ENCODE measurements around the gene TMA16. TPM values are rescaled to one million over a fixed set of nuclear protein-coding genes. Genes with fewer than 3 reads are reported as not detected.
"Not testable (repeated sequence)": the region's sequence is repeated elsewhere in the genome, so short reads cannot be mapped to it uniquely, and the experiment has no call there.

Gene TMA16
- polyA plus RNA-seq, 3 donors: 16.3 to 20.8 (median 19.1) TPM

DNA sequence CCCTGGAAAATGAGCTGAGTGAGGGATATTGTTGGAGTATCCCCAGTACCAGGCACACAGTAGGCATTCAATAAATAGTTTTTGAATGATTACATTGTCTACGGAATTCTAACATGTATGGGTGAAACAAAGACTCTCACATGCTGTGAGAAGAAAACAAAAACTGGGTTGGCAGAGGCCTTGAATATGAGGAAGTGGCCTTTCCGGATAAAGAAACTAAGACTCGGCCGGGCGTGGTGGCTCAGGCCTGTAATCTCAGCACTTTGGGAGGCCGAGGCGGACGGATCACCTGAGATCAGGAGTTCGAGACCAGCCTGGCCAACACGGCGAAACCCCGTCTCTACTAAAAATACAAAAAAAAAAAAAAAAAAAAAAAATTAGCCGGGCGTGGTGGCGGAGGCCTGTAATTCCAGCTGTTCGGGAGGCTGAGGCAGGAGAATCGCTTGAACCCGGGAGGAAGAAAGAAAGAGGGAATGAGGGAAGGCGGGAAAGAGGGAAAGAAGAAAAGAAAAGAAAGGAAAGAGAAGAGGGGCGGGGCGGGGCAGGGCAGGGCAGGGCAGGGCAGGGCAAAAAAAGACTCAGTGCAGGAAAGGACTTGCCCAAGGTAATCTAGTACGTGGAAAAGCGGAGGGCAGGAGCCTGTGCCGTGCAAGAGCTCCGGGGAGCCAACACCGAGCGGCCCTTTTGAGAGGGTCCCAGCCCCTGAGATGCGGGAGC is 689 bp upstream of the TMA16 start:
- WGBS, 3 donors: 37 to 42% (median 41%) methylated on average over 21 to 28 of the region's 28 CpGs
- H3K27ac ChIP-seq (ENCODE audit: low read depth, low read length): no peak overlapping the region

DNA sequence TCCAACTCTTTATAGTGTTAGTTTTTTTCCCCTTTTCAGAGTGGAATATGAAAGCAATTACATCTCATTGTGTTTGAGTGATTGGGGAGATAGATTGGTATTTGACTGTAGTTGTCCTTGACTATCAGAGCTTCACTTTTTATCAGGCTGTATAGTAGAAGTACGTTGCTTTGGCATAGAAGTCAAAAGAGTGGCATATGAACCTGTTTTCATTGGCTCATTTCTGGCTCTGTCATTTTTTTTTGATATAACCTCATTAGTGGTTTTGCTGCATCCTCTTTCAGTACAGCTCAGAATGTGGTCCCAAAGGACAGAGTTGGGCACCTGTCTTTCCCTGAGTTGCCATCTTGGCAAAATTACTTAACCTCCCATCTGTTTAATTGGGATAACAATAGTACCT is 1.4 kb downstream of the TMA16 start:
- WGBS, 3 donors: 6 to 10% (median 7%) methylated on average over 1 of the region's 1 CpG
- H3K27ac ChIP-seq (ENCODE audit: low read depth, low read length): no peak overlapping the region

GRCh38 chr4:163500586-163500985 is 6.1 kb downstream of the TMA16 start:
- 94 to 98% (median 97%) methylated on average over 1 of the region's 1 CpG for WGBS, 3 donors
- H3K27ac ChIP-seq (ENCODE audit: low read depth, low read length): no peak overlapping the region

DNA sequence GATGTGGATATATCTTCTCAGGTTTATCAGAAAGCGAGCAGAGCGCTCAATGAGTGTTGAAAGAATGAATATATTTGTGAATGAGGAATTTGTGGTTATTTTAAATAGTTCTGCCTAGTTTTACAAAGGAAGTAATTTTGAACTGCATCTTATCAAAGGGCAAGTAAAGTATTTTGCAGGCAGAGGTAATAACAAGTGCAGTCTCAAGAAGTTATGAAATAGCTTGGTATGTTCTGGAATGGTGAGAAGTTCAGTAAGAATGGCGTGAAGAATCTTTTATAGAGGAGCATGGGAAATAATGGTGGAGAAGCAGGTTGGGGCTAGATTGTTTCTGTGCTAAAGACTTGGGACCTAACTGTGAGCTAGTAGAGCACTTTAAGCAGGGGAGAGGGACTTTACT is 10.9 kb downstream of the TMA16 start:
- no peak overlapping the region for H3K27ac ChIP-seq (ENCODE audit: low read depth, low read length)
- WGBS, 3 donors: 56 to 96% (median 73%) methylated on average over 3 of the region's 3 CpGs

DNA sequence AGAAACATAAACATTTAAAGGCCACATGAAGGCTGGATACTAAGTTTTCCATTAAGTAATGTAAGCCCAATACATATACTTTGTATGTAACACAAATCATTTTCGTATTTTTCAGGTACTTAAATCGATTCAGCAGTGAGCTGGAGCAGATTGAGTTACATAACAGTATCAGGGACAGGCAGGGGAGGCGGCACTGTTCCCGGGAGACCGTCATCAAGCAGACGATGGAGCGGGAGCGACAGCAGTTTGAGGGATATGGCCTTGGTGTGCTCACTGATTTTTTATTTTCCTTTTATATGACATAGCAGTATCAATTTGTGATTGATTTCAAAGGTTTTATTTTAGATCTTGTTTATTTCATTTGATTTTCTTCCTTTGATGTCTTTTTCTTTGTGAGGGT is 20.7 kb downstream of the TMA16 start:
- H3K27ac ChIP-seq (ENCODE audit: low read depth, low read length): no peak overlapping the region
- 92 to 94% (median 92%) methylated on average over 8 of the region's 8 CpGs for WGBS, 3 donors

DNA sequence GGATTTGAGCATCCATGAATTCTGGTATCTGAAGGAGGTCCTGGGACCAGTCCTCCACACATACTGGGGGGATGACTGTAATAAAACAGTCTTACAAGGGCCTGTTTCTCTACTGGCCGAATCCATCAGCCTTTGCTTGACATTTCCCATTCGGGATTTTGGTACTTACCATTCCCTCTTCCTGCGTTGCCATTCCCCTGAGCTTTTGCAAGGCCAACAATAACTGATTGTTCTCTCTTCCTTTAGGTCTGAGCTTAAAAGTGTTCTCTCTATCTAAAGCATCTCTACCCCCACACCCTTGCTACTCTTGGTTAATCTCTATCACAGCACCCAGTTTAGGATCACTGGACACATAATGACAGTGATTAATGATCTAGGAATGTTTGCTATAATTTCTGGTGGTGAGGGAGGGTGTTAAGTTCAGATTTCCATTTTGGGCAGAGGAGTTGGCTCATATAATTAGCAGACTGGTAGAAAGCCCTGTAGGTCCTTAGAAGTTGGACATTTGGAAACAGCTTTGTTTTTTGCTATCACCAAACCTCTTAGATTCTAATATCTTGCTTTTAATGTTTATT is 29.4 kb downstream of the TMA16 start:
- H3K27ac ChIP-seq (ENCODE audit: low read depth, low read length): no peak overlapping the region
- 83 to 87% (median 86%) methylated on average over 3 of the region's 3 CpGs for WGBS, 3 donors

GRCh38 chr4:163525982-163526381 is 31.5 kb downstream of the TMA16 start:
- no peak overlapping the region for H3K27ac ChIP-seq (ENCODE audit: low read depth, low read length)
- 86 to 96% (median 93%) methylated on average over 3 of the region's 3 CpGs for WGBS, 3 donors

- H3K27ac ChIP-seq (ENCODE audit: low read depth, low read length): no peak overlapping the region
- WGBS, 3 donors: 72 to 91% (median 87%) methylated on average over 2 of the region's 2 CpGs
These were observed 32.7 kb downstream of the TMA16 start for GRCh38 chr4:163527172-163527571.

- 94% methylated on average over 4 of the region's 4 CpGs for WGBS, 3 donors
- H3K27ac ChIP-seq (ENCODE audit: low read depth, low read length): no peak overlapping the region
These were observed 34.2 kb downstream of the TMA16 start for GRCh38 chr4:163528653-163529052.

DNA sequence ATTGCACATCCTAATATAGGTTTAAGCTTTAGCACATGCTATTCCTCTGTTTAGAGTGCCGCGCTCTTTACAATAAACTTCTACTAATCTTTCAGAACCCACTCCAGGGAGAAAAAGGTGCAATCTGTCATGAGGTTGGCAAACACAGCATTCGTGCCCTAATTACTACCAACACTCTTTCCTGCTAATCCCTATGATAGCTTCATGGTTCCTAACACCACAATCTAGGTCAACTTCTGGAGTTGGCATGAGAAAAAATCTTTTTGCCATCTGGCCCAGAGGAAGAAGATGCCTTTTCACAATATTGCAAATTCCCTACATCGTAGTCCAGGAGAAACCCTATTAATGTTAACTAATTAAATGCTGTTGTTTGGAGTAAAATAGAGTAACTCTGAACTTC is 39.6 kb downstream of the TMA16 start:
- WGBS, 3 donors: 86 to 91% (median 87%) methylated on average over 4 of the region's 4 CpGs
- no peak overlapping the region for H3K27ac ChIP-seq (ENCODE audit: low read depth, low read length)

- no peak overlapping the region for H3K27ac ChIP-seq (ENCODE audit: low read depth, low read length)
- WGBS, 3 donors: 73 to 94% (median 84%) methylated on average over 1 of the region's 1 CpG
These were observed 41.2 kb downstream of the TMA16 start for GRCh38 chr4:163535657-163536056.

DNA sequence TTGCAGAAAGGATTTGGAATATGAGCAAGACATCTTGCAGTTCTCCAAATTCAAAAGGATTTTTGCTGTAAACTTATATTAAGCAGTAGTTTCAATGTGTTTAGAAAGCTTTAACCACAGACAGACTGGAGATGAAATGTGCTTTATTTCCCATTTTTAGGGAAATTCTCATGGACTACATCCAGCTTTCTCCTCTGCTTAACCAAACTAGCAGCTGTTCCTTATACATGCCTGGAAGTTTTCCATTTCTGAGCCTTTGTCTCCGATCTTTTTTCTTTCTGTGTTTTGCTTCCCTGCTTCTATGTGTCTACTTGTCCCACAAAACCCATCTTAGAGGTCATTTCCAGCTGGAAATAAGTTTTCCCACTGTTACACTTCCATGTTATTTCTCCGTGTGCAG is 41.6 kb downstream of the TMA16 start:
- no peak overlapping the region for H3K27ac ChIP-seq (ENCODE audit: low read depth, low read length)
- WGBS, 3 donors: 58 to 82% (median 67%) methylated on average over 2 of the region's 2 CpGs

DNA sequence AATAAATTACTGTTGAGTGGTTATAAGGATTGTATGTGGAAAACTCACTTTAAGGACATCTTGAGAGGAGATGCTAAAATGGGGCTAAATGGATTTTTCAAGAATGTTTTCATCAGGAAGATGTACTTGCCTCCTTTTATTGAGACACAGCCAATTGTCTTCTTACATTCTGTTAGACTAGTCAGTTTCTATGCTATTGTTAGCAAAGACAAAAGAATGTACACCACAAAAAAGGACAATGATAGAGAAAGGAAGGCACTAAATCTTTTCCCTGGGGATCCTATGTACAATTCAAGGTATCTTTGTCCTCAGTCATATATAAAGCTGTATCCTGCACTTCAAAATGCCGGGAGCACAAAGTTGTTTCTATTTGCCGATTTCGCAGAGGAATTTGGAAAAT is 42.6 kb downstream of the TMA16 start:
- 88 to 95% (median 92%) methylated on average over 3 of the region's 3 CpGs for WGBS, 3 donors
- H3K27ac ChIP-seq (ENCODE audit: low read depth, low read length): no peak overlapping the region

DNA sequence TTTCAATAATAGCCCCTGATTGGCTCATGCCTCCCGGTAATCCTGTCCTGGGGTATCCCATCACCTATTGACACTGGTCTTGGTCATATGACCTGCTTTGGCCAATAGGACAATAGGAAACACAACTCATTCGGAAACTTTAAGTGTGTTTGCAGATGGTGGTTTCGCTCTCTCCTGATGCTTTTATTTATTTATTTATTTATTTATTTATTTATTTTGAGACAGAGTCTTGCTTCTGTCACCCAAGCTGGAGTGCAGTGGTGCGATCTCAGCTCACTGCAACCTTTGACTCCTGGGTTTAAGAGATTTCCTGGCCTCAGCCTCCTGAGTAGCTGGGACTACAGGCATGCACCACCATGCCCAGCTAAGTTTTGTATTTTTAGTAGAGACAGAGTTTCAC is 44.3 kb downstream of the TMA16 start:
- WGBS, 3 donors: 83 to 98% (median 85%) methylated on average over 4 of the region's 4 CpGs
- H3K27ac ChIP-seq (ENCODE audit: low read depth, low read length): not testable (repeated sequence)

DNA sequence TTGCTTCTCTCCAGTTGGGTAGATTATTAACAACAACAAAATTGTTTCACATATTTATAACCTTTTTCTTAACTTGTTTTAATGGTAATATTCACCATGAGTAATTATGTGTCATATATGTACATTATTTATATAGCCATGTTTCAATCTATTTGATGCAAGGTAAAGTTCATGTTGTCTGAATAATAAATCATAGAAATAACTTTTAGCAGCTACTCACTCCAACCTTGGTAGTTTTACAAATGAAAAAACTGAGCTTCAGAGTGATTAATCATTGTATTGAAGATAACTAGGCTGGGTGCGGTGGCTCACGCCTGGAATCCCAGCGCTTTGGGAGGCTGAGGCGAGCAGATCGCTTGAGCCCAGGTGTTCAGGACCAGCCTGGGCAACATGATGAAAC is 46.0 kb downstream of the TMA16 start:
- H3K27ac ChIP-seq (ENCODE audit: low read depth, low read length): no peak overlapping the region
- 95 to 97% (median 96%) methylated on average over 5 of the region's 5 CpGs for WGBS, 3 donors

- no peak overlapping the region for H3K27ac ChIP-seq (ENCODE audit: low read depth, low read length)
- WGBS, 3 donors: 62 to 90% (median 74%) methylated on average over 3 of the region's 3 CpGs
These were observed 46.5 kb downstream of the TMA16 start for GRCh38 chr4:163540977-163541376.

GRCh38 chr4:163542275-163542674 is 47.8 kb downstream of the TMA16 start:
- H3K27ac ChIP-seq (ENCODE audit: low read depth, low read length): no peak overlapping the region
- 88 to 94% (median 88%) methylated on average over 3 of the region's 3 CpGs for WGBS, 3 donors

GRCh38 chr4:163544407-163545038 is 50.0 kb downstream of the TMA16 start:
- H3K27ac ChIP-seq (ENCODE audit: low read depth, low read length): no peak overlapping the region
- WGBS, 3 donors: 4 to 6% (median 5%) methylated on average over 12 of the region's 12 CpGs

- WGBS, 3 donors: 43 to 50% (median 48%) methylated on average over 10 of the region's 10 CpGs
- H3K27ac ChIP-seq (ENCODE audit: low read depth, low read length): no peak overlapping the region
These were observed 54.2 kb downstream of the TMA16 start for GRCh38 chr4:163548481-163549243.

Measured in adipose tissue (tissue), 3 donors.